DLD1 (cell line): ENCODE measurements around the gene SUFU.

Source experiments
- in situ Hi-C: cut with HindIII; loops from 2 replicates; pipeline ENCODE4 v1.10.0; 2017; ENCODE audit warnings: low sequenced_read_pairs

SUFU gene

GRCh38 chr10:102682416-102682815 lies 178.6 kb downstream of the SUFU start:
- in situ Hi-C loops, result no loop called here

GRCh38 chr10:102682981-102683380 lies 179.2 kb downstream of the SUFU start:
- in situ Hi-C loops, result no loop called here
